ENCODE data around the gene CTSC. TPM values are rescaled to one million over a fixed set of nuclear protein-coding genes. Genes with fewer than 3 reads are reported as not detected.

CTSC gene
- total RNA-seq, 1 donor from 2014 or later, result 4.8 TPM

- Mint-ChIP-seq H3K27me3 (ENCODE audit: low read depth) (peaks cover 21% of the 10 kb centered on the region), H3K4me1 (ENCODE audit: low read depth) (no peaks in the 10 kb centered on the region), H3K27ac (ENCODE audit: unreplicated experiment) (no peak overlapping the region), H3K36me3 (ENCODE audit: low read depth) (no peaks in the 10 kb centered on the region), H3K9me3 (ENCODE audit: low read depth) (no peaks in the 10 kb centered on the region), H3K4me3 (ENCODE audit: unreplicated experiment) (no peak overlapping the region)
- DNase-seq (ENCODE audit: low spot score), result no peak
- no peak for TF ChIP-seq CTCF (IDR thresholded peaks at IDR 0.05)
These were observed 29.8 kb upstream of the CTSC start for GRCh38 chr11:88367310-88367709.

GRCh38 chr11:88363648-88364065 lies 26.1 kb upstream of the CTSC start:
- H3K27ac Mint-ChIP-seq (ENCODE audit: unreplicated experiment), result no peak overlapping the region
- DNase-seq (ENCODE audit: low spot score), result no peak
- TF ChIP-seq CTCF (IDR thresholded peaks at IDR 0.05), result no peak
- H3K36me3 Mint-ChIP-seq (ENCODE audit: low read depth), result no peaks in the 10 kb centered on the region
- peaks cover 4% of the 10 kb centered on the region for H3K27me3 Mint-ChIP-seq (ENCODE audit: low read depth)
- H3K4me1 Mint-ChIP-seq (ENCODE audit: low read depth), result peaks cover 4% of the 10 kb centered on the region
- no peak overlapping the region for H3K4me3 Mint-ChIP-seq (ENCODE audit: unreplicated experiment)
- H3K9me3 Mint-ChIP-seq (ENCODE audit: low read depth), result no peaks in the 10 kb centered on the region

- Mint-ChIP-seq H3K4me1 (ENCODE audit: low read depth) (peaks cover 5% of the 10 kb centered on the region), H3K27me3 (ENCODE audit: low read depth) (peaks cover 4% of the 10 kb centered on the region), H3K4me3 (ENCODE audit: unreplicated experiment) (no peak overlapping the region), H3K9me3 (ENCODE audit: low read depth) (no peaks in the 10 kb centered on the region), H3K36me3 (ENCODE audit: low read depth) (no peaks in the 10 kb centered on the region), H3K27ac (ENCODE audit: unreplicated experiment) (no peak overlapping the region)
- TF ChIP-seq CTCF (IDR thresholded peaks at IDR 0.05), result no peak
- no peak for DNase-seq (ENCODE audit: low spot score)
These were observed 25.5 kb upstream of the CTSC start for GRCh38 chr11:88363004-88363403.

- DNase-seq (ENCODE audit: low spot score), result no peak
- peaks cover 4% of the 10 kb centered on the region for H3K27me3 Mint-ChIP-seq (ENCODE audit: low read depth)
- H3K27ac Mint-ChIP-seq (ENCODE audit: unreplicated experiment), result no peak overlapping the region
- H3K9me3 Mint-ChIP-seq (ENCODE audit: low read depth), result no peaks in the 10 kb centered on the region
- H3K36me3 Mint-ChIP-seq (ENCODE audit: low read depth), result no peaks in the 10 kb centered on the region
- H3K4me3 Mint-ChIP-seq (ENCODE audit: unreplicated experiment), result no peak overlapping the region
- peaks cover 15% of the 10 kb centered on the region for H3K4me1 Mint-ChIP-seq (ENCODE audit: low read depth)
- TF ChIP-seq CTCF (IDR thresholded peaks at IDR 0.05), result no peak
These were observed 22.6 kb upstream of the CTSC start for GRCh38 chr11:88360141-88360540.

GRCh38 chr11:88359541-88359940 lies 22.0 kb upstream of the CTSC start:
- Mint-ChIP-seq H3K27me3 (ENCODE audit: low read depth) (peaks cover 4% of the 10 kb centered on the region), H3K4me3 (ENCODE audit: unreplicated experiment) (no peak overlapping the region), H3K27ac (ENCODE audit: unreplicated experiment) (no peak overlapping the region), H3K36me3 (ENCODE audit: low read depth) (no peaks in the 10 kb centered on the region), H3K4me1 (ENCODE audit: low read depth) (peaks cover 15% of the 10 kb centered on the region), H3K9me3 (ENCODE audit: low read depth) (no peaks in the 10 kb centered on the region)
- TF ChIP-seq CTCF (IDR thresholded peaks at IDR 0.05), result no peak
- DNase-seq (ENCODE audit: low spot score), result no peak

All from chondrocyte (in vitro differentiated cells).